GM12864 (cell line): ENCODE data around the gene FKBP15.
A peak's percentile ranks its signal among the peaks of the same experiment; 100 is the strongest.

Experiments used
- DNase-seq: peaks from one replicate; pipeline ENCODE4 v3.0.0-alpha.2; 2011; ENCODE audit warnings: low read depth
- H3K4me3 ChIP-seq: 2 replicates; pipeline ENCODE4 v1.5.1; 2011; ENCODE audit warnings: mild to moderate bottlenecking, low read depth, low read length, control low read depth
- CTCF ChIP-seq: IDR thresholded peaks from 2 replicates; pipeline ENCODE4 v1.5.1; 2011; ENCODE audit warnings: low read depth, mild to moderate bottlenecking, moderate library complexity, low read length, control low read depth, inconsistent platforms; ENCODE audit errors: missing control alignments

Gene FKBP15

GRCh38 chr9:113221800-113222481, 864 bp upstream of the FKBP15 start:
- DNase-seq, result no peak
- TF ChIP-seq CTCF, result no peak
- H3K4me3 ChIP-seq, result peak overlapping the region; percentile 93

GRCh38 chr9:113220467-113221002, 542 bp downstream of the FKBP15 start:
- DNase-seq, result no peak
- peak overlapping the region; percentile 93 for H3K4me3 ChIP-seq
- TF ChIP-seq CTCF, result no peak

GRCh38 chr9:113219969-113220368, 1.1 kb downstream of the FKBP15 start:
- H3K4me3 ChIP-seq, result peak overlapping the region; percentile 93
- peak; percentile 73 for DNase-seq
- no peak for TF ChIP-seq CTCF

- peak overlapping the region; percentile 49 for H3K4me3 ChIP-seq
- peak; percentile 48 for DNase-seq
Observed at GRCh38 chr9:113219186-113219936, 1.7 kb downstream of the FKBP15 start.

DNA sequence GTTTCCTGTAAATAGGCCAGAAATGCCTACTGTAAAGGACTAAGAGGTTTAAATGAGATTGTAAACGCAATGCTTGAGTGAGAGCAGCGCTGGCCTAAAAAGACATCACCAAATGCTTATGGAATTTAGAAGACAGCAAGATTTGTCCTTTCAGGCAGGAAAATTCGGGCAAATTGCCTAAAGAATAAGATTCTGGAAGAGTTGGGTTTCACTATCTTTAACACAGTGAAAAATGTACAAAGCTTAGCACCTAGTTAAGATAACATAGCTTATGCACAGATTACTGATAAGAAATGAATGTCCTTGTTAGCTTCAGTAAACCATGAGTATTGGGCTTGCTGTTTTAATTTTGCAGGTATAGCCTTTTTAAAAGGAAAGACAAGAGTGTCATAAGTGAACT, 4.7 kb downstream of the FKBP15 start:
- DNase-seq, result no peak
- no peak for TF ChIP-seq CTCF
- H3K4me3 ChIP-seq, result no peak overlapping the region

More at GRCh38 chr9:113219186-113219936, 1.7 kb downstream of the FKBP15 start:
- no peak for TF ChIP-seq CTCF

- TF ChIP-seq CTCF, result no peak
- no peak for DNase-seq
- no peak overlapping the region for H3K4me3 ChIP-seq
Observed at GRCh38 chr9:113215132-113215531, 5.9 kb downstream of the FKBP15 start.
